Nephron (organoid): ENCODE data around the gene MKS1.

Source experiments
- H3K27ac Mint-ChIP-seq, 3 experiments: 2 replicates each; pipeline ENCODE4 v1.8.0; 2020; ENCODE audit warnings: mixed read lengths in 3 of 3, mild to moderate bottlenecking in 2 of 3, moderate library complexity in 1 of 3
- H3K27me3 Mint-ChIP-seq: 2 replicates; pipeline ENCODE4 v1.8.0; 2021; ENCODE audit warnings: low read depth, mild to moderate bottlenecking, moderate library complexity, mixed read lengths
- H3K36me3 Mint-ChIP-seq: 2 replicates; pipeline ENCODE4 v1.8.0; 2020; ENCODE audit warnings: low read depth, mixed read lengths
- H3K4me1 Mint-ChIP-seq: 2 replicates; pipeline ENCODE4 v1.8.0; 2020; ENCODE audit warnings: mixed read lengths
- H3K4me3 Mint-ChIP-seq, 3 experiments: 2 replicates each; pipeline ENCODE4 v1.8.0; 2020; ENCODE audit warnings: mild to moderate bottlenecking in 3 of 3, mixed read lengths in 3 of 3, moderate library complexity in 2 of 3
- H3K9me3 Mint-ChIP-seq: 2 replicates; pipeline ENCODE4 v1.8.0; 2020; ENCODE audit warnings: mixed read lengths
- TF ChIP-seq, protein P1 (sequence below), 3 experiments: fragments of 200-600 bp; sonication (generic); IDR thresholded peaks; one replicate each; pipeline ENCODE4 v1.5.0; 2021; ENCODE audit warnings: antibody characterized with exemption in 3 of 3; ENCODE audit not compliant: unreplicated experiment in 3 of 3

The MKS1 gene

DNA sequence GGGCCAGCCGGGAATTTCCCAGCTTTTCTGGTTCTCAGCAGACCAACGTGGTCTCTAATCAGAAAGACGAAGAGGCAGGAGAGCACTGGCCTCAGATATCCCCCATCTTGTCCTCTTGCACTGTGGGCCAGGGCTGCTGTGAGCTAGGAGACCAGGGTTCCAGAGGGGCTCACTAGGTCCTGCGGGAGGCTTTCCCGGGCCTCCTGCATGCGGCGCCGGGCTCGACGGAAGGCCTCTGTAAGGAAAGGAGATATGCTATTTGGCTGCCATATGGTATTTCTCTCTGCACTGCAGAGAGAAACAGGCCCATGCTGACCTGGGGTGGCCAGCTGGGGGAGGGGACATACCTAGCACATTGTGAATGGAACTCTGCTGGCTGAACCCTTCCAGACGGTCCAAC lies 13.1 kb downstream of the MKS1 start:
- Mint-ChIP-seq H3K4me3 (no peak overlapping the region), H3K27me3 (no peaks in the 10 kb centered on the region), H3K4me1 (no peaks in the 10 kb centered on the region), H3K27ac (no peak overlapping the region), H3K36me3 (peaks cover 41% of the 10 kb centered on the region), H3K9me3 (no peaks in the 10 kb centered on the region)
- TF ChIP-seq, protein P1, sequence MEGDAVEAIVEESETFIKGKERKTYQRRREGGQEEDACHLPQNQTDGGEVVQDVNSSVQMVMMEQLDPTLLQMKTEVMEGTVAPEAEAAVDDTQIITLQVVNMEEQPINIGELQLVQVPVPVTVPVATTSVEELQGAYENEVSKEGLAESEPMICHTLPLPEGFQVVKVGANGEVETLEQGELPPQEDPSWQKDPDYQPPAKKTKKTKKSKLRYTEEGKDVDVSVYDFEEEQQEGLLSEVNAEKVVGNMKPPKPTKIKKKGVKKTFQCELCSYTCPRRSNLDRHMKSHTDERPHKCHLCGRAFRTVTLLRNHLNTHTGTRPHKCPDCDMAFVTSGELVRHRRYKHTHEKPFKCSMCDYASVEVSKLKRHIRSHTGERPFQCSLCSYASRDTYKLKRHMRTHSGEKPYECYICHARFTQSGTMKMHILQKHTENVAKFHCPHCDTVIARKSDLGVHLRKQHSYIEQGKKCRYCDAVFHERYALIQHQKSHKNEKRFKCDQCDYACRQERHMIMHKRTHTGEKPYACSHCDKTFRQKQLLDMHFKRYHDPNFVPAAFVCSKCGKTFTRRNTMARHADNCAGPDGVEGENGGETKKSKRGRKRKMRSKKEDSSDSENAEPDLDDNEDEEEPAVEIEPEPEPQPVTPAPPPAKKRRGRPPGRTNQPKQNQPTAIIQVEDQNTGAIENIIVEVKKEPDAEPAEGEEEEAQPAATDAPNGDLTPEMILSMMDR (IDR thresholded peaks at IDR 0.05; ENCODE audit: unreplicated experiment in 3 of 3), result no peak

DNA sequence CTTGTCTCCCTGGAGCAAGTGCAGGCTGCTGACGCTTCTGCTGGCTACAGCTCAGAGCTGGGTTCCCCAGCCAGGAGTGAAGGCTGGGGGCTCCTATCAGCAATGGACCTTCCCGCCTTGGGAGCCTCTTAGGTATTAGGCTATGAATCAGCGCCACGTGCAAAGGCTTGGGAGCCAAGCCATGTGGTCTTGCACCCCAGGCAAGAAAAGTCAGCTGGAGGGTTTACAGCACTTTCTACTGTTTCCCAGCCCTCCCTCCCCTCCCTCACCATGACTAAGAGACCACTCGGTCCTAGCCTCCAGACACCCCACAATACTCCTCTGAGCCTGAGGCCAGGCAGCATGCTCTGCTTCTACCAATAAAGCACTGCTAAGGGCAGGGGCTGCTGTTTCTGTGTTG lies 14.3 kb downstream of the MKS1 start:
- H3K27me3 Mint-ChIP-seq, result no peaks in the 10 kb centered on the region
- H3K4me1 Mint-ChIP-seq, result no peaks in the 10 kb centered on the region
- H3K27ac Mint-ChIP-seq, result no peak overlapping the region
- TF ChIP-seq, protein P1 (IDR thresholded peaks at IDR 0.05; ENCODE audit: unreplicated experiment in 3 of 3), result no peak
- H3K36me3 Mint-ChIP-seq, result peaks cover 29% of the 10 kb centered on the region
- H3K4me3 Mint-ChIP-seq, result no peak overlapping the region
- H3K9me3 Mint-ChIP-seq, result no peaks in the 10 kb centered on the region

DNA sequence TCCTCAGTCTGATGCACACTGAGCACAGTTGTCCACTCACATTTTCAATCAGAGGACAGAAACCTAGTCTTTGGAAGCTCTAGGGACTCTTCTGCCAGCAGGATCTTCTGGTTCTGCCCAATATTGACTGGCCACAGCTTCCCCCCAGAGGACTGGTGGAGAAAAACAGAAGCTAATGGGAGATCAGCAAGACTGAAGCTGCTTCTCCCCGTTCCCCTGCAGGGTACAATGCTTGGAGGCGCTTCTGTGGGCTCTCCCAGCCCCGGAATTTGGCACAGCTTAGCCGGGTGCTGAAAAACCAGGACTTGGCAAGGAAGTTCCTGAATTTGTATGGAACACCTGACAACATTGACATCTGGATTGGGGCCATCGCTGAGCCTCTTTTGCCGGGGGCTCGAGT lies 16.2 kb downstream of the MKS1 start:
- no peaks in the 10 kb centered on the region for H3K4me1 Mint-ChIP-seq
- no peak overlapping the region for H3K27ac Mint-ChIP-seq
- no peak overlapping the region for H3K4me3 Mint-ChIP-seq
- no peaks in the 10 kb centered on the region for H3K9me3 Mint-ChIP-seq
- peaks cover 13% of the 10 kb centered on the region for H3K27me3 Mint-ChIP-seq
- peaks cover 14% of the 10 kb centered on the region for H3K36me3 Mint-ChIP-seq
- TF ChIP-seq, protein P1 (IDR thresholded peaks at IDR 0.05; ENCODE audit: unreplicated experiment in 3 of 3), result no peak

DNA sequence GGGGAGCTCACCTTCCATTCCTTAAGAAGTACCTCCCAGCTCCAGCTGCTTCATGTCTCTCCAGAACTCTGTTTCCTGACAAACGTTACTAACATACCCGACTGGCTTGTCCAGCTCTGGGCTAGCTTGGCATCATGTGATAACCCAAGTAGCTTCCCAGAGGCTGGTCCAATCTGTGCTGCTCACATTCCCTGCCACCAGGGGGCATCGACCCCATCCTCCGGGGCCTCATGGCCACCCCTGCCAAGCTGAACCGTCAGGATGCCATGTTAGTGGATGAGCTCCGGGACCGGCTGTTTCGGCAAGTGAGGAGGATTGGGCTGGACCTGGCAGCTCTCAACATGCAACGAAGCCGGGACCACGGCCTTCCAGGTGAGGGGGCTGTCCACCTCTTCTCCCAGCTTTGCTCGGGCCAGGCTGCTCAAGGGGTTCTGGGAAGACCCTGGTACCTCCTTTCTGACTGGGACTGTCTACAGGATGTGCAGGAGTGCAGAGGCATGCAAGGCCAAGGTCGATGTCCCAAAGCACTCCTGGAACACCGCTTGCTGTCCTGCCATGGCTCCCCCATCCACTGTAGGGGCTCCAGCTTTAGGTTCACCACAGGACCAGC lies 18.9 kb downstream of the MKS1 start:
- TF ChIP-seq, protein P1 (IDR thresholded peaks at IDR 0.05; ENCODE audit: unreplicated experiment in 3 of 3), result peak in 2 of 3 experiments; percentile 28 to 42
- no peaks in the 10 kb centered on the region for H3K4me1 Mint-ChIP-seq
- no peak overlapping the region for H3K27ac Mint-ChIP-seq
- peaks cover 13% of the 10 kb centered on the region for H3K27me3 Mint-ChIP-seq
- H3K9me3 Mint-ChIP-seq, result no peaks in the 10 kb centered on the region
- no peak overlapping the region for H3K4me3 Mint-ChIP-seq
- no peaks in the 10 kb centered on the region for H3K36me3 Mint-ChIP-seq

DNA sequence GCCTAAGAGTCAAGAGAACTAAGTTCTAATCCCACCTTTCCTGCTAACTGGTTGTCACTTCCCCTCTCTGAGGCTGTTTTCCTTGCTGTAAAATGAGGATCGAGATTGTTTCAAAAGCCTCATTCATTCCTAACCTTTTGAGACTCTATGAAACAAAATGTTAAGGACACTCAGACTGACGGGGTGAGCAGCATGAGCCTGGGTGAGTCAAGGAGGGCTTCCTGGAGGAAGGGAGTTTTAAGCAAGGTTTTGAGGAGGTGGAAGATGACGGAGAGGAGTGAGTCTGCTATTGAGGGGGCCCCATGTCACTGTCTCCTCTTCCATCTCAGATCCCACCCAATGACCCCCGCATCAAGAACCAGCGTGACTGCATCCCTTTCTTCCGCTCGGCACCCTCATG lies 22.4 kb downstream of the MKS1 start:
- H3K36me3 Mint-ChIP-seq, result no peaks in the 10 kb centered on the region
- TF ChIP-seq, protein P1 (IDR thresholded peaks at IDR 0.05; ENCODE audit: unreplicated experiment in 3 of 3), result no peak
- no peak overlapping the region for H3K4me3 Mint-ChIP-seq
- H3K4me1 Mint-ChIP-seq, result no peaks in the 10 kb centered on the region
- H3K27me3 Mint-ChIP-seq, result peaks cover 25% of the 10 kb centered on the region
- no peaks in the 10 kb centered on the region for H3K9me3 Mint-ChIP-seq
- no peak overlapping the region for H3K27ac Mint-ChIP-seq

DNA sequence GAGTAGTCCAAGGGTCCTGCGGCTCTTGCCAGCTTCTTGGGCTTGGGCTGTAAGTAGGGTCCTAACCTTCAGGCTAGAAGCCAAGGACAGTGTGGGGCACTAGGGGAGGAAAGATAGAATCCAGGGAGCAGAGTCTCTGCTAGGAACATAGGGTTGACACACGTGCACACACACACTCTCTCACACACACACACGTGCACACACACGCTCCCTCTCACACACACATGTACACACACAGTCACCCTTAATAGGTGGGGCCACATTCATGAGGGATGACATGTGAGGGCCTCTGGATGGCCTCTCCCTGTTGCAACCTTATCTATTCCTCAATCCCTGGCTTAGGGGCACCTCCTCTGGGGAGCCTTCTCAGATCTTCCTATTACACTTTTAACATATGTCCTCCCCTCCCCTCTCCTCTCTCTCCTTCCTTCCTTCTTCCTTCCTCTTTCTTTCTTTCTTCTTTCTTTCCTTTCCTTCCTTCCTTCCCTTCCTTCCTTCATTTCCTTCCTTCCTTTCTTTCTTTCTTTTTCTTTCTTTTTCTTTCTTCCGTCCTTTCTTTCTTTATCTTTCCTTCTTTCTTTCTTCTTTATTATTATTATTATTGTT lies 23.4 kb downstream of the MKS1 start:
- peaks cover 33% of the 10 kb centered on the region for H3K27me3 Mint-ChIP-seq
- no peaks in the 10 kb centered on the region for H3K4me1 Mint-ChIP-seq
- no peaks in the 10 kb centered on the region for H3K36me3 Mint-ChIP-seq
- H3K4me3 Mint-ChIP-seq, result no peak overlapping the region
- no peak overlapping the region for H3K27ac Mint-ChIP-seq
- TF ChIP-seq, protein P1 (IDR thresholded peaks at IDR 0.05; ENCODE audit: unreplicated experiment in 3 of 3), result no peak
- no peaks in the 10 kb centered on the region for H3K9me3 Mint-ChIP-seq
